GM11168 (cell line): Measurements from ENCODE around the gene SMTNL1.

Experiments used
- in situ Hi-C: fragments of 300-500 bp; cut with MboI; formaldehyde crosslinking; loops from one replicate; pipeline ENCODE4 v1.12.0; 2022; ENCODE audit warnings: low sequenced_read_pairs; ENCODE audit not compliant: unreplicated experiment

Gene SMTNL1

DNA sequence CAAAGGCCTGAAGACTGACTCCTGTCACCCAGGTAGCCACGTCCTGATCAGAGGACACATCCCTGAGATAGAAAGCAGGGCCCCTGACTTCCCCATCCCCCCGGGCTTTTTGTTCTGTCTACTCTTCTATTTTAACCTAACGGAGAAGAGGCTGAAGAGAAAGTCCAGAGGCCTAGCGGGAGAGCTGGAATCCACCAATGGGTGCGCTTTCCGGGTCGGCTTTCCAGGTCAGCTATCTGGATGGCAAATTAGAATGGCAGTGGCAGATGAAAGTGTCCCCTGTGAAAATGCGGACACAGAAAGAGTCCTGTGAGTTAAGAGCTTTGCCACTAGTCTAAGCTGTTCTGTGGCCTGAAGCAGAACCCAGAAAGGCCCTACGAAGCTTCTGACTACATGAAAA lies 46.9 kb downstream of the SMTNL1 start:
- in situ Hi-C loops, result no loop called here

DNA sequence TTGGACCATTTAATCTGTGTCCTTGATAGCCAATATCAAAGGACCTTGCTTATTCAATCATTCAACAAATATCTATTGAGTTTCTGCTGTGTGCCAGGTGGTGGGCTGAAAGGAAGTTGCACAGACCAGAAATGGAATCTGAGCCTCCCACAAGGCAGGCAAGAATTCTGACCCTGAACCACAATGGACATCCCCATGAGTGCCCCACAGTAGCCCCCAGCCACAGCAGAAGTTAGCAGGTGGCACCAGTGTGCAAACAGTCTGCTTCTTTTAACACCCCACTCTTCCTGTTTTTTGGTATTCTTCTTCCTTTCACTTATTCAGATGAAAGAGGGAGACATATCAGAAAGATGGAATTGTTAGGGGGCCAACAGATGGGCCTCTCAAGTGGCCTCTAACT lies 47.9 kb downstream of the SMTNL1 start:
- in situ Hi-C loops, result no loop called here

DNA sequence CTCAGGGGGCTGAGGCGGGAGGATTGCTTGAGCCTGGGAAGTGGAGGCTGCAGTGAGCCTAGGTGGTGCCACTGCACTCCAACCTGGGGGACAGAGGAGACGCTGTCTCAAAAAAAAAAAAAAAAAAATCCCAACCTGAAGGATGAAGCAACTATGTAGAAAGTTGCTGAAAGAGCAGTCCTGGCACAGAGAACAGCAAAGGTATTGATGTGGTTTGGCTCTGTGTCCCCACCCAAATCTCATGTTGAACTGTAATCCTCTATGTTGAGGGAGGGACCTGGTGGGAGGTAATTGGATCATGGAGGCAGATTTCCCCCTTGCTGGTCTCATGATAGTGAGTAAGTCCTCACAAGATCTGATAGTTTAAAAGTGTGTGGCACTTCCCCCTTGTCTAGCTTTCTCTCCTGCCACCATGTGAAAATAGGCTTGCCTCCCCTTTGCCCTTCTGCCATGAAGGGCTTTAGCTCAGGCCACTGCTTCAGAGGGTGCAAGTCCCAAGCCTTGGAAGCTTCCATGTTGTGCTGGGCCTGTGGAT lies 49.4 kb downstream of the SMTNL1 start:
- in situ Hi-C loops, result no loop called here

DNA sequence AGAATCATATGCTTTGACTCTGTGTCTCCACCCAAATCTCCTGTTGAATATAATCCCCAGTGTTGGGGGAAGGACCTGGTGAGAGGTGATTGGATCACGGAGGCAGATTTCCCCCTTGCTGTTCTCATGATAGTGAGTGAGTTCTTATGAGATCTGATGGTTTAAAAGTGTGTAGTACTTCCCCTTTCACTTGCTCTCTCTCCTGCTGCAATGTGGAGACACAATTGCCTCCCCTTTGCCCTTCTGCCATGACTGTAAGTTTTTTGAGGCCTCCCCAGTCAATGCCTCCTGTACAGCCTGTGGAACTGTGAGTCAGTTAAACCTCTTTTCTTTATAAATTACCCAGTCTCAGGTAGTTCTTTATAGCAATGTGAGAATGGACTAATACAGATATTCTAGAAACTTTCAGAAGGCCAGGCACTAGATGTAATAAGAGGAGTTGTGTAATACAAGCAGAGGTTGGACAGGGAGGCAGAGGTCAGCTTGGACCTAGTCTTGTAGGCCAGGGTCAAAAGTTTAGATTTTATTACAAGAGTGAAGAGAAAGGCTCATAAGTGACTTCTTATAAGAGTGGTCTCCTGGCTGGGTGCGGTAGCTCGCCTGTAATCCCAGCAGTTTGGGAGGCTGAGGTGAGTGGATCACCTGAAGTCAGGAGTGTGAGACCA lies 50.8 kb downstream of the SMTNL1 start:
- in situ Hi-C loops, result no loop called here

DNA sequence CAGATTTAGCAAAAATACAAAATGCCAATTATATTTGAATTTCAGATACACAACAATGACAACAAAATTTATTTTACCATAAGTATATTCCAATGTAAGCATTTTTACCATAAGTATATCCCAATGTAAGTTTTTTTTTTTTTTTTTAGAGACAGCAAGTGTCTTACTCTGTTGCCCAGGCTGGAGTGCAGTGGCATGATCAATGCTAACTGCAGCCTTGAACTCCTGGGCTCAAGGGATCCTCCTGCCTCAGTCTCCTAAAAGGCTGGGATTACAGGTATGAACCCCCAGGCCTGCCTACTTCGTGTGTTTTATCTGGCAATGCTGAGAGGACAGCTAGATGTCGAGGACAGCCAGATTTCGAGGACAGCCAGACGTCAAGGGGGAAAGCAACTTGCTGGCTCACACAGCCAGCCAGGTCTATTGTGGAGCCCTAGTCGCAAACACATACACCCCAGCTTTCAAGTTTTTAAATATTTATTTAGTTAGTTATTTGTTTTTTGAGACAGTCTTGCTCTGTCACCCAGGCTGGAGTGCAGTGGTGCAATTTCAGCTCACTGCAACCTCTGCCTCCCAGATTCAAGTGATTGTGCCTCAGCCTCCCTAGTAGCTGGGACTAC lies 59.0 kb downstream of the SMTNL1 start:
- in situ Hi-C loops, result no loop called here

DNA sequence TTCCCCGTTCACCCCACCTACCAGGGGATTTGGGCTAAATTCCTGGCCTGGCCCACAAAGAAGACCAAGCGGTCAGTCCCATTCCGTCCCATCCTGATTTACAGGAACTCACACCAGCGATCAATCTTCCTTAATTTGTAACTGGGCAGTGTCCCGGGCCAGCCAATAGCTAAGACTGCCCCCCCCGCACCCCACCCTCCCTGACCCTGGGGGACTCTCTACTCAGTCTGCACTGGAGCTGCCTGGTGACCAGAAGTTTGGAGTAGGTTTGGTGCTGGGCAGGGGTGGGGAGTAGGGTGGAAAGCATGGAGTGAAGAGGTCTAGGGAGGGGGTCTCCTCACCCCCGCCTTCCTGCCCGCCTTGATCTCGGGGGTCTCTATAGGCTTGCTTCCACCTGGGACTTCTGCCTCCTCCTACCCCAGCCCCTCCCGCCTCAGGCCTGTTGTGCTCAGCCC lies 60.1 kb downstream of the SMTNL1 start, which contains the start of gene SERPING1:
Gene SERPING1 (plus strand): TSS at position 225 of the 455 bp plus-strand sequence. CDS start 586 bp downstream, outside the sequence.
- in situ Hi-C loops, result no loop called here

DNA sequence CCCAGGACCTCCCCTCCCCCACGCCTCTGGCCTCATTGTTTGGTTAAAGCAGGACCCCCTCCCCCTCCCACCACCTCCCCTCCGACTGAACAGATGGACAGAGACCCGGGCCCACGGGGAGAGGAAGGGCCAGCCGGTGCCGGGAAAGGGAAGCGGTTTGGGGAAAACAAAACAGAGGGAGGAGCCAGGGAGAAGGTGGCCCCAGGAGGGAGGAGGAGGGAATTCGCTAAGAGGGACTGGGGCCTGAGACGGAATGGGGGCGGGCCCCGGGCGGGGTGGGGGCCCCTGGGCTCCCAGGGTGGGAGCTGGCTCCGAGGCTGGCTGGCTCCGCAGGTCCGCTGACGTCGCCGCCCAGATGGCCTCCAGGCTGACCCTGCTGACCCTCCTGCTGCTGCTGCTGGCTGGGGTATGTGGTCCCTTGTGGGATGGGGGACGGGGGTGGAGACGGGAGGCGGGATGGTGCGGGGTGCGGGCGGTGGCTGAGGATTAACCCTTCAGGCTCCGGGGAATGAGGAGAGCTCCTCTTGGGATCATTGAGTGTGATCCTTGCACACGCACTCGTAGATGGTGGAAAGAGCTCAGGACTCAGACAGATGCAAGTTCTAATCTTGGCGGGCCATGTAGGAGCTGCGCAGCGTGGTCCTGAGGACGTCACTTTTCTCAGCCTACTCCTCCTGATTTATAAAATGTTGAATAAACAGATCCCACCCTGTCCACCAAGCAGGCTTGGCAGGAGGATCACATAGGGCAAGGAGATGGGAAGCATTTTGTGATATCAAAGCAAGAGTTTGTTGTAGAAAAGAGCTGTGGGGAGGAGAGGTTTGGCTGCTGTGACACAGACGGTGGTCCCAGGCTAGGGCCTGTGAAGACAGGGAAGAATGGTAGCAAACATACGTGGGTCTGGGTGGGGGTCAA lies 60.8 kb downstream of the SMTNL1 start:
- in situ Hi-C loops, result no loop called here

DNA sequence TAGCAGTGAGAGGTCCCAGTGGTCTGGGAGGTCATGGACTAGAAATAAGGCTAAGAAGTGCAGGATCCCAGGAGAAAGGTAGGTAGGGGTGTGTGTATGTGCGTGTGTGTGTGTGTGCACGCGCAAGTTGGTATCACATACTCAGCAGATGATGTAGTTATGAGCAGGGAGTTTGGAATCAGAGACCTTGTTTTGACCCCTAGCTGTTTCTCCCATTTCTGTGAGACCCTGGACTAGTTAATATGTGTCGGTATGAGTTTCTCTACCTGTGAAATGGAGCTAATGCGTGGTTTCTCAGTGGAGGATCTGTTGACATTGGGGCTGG lies 61.4 kb downstream of the SMTNL1 start:
- in situ Hi-C loops, result no loop called here

DNA sequence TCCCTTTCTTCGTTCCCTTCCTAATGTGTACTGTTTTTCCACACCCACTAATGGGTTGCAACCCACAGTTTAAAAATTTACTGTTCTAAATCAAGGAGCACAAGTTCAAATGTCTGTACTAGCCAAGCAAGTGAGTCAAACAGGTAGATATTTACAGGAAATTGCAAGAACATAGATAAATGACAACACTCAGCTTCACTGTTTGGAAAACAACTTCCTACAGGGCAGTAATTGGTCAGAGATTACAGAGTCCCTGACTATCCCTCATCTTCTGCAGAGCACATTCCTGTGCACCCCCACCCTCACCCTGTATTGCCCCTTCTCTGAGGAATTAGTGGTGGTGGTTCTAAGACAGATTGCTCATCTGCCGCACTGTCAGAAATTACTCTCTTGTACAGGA lies 62.0 kb downstream of the SMTNL1 start:
- in situ Hi-C loops, result no loop called here
